GM18868 (cell line): ENCODE data around the gene TLNRD1.

Experiments
- ATAC-seq: cut with Tn5 transposase; IDR thresholded peaks from one replicate; pipeline ENCODE4 v1.9.1; 2021; ENCODE audit warnings: mild to moderate bottlenecking, moderate library complexity; ENCODE audit not compliant: unreplicated experiment

Gene TLNRD1

GRCh38 chr15:81053621-81054020 lies 52.9 kb downstream of the TLNRD1 start:
- ATAC-seq, result no peak

GRCh38 chr15:81054236-81054635 lies 53.5 kb downstream of the TLNRD1 start:
- ATAC-seq, result no peak
